IPS-20b (cell line): ENCODE results near the gene CDK6.
"Not testable (repeated sequence)": the region's sequence is repeated elsewhere in the genome, so short reads cannot be mapped to it uniquely, and the experiment has no call there.

Experiments used
- H3K27ac ChIP-seq: one replicate; pipeline ENCODE4 v1.5.1; 2013; ENCODE audit warnings: low read length
- H3K27me3 ChIP-seq: 2 replicates; pipeline ENCODE4 v1.6.1; 2013; ENCODE audit warnings: mild to moderate bottlenecking, low read length, inconsistent platforms; ENCODE audit not compliant: insufficient read depth
- H3K36me3 ChIP-seq: 2 replicates; pipeline ENCODE4 v1.6.1; 2013; ENCODE audit warnings: low read depth, mild to moderate bottlenecking, inconsistent platforms, low read length, moderate library complexity; ENCODE audit not compliant: insufficient read depth
- H3K4me1 ChIP-seq: 2 replicates; pipeline ENCODE4 v1.6.1; 2013; ENCODE audit warnings: mild to moderate bottlenecking, control low read depth, inconsistent platforms, low read length, moderate library complexity; ENCODE audit not compliant: insufficient read depth
- H3K4me3 ChIP-seq: 2 replicates; pipeline ENCODE4 v1.5.1; 2013; ENCODE audit warnings: mild to moderate bottlenecking, low read length, inconsistent platforms
- H3K9ac ChIP-seq: 2 replicates; pipeline ENCODE4 v1.6.1; 2013; ENCODE audit warnings: low read depth, mild to moderate bottlenecking, inconsistent platforms, low read length, moderate library complexity
- H3K9me3 ChIP-seq: 2 replicates; pipeline ENCODE4 v1.6.1; 2013; ENCODE audit warnings: mild to moderate bottlenecking, low read depth, low read length, inconsistent platforms; ENCODE audit not compliant: insufficient read depth

The CDK6 gene

GRCh38 chr7:92766461-92767003, 69.8 kb downstream of the CDK6 start:
- Histone ChIP-seq H3K4me3 (no peak overlapping the region), H3K9me3 (no peaks in the 10 kb centered on the region), H3K4me1 (peaks cover 72% of the 10 kb centered on the region), H3K27ac (peak overlapping the region; percentile 58), H3K27me3 (no peaks in the 10 kb centered on the region), H3K9ac (peak overlapping the region; percentile 17; the same call in 1 of the 2 replicates), H3K36me3 (no peaks in the 10 kb centered on the region)

DNA sequence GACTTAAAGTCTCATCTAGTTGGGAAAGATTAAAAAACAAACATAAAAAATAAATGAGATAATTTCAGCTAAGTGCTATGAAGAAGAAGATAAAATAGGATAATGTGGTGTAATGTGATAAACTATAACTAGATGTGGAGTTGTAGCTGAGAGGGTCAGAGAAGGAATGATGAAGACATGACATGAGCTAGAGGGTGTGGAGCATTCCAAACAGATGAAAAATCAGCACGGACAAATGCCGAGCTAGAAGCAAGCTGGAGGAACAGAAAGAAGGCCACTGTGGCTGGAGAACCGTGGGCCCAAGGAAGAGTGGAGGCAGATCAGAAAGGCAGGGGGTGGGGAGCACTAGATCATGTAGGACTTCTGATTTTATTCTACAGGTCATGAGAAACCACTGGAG, 70.6 kb downstream of the CDK6 start:
- Histone ChIP-seq H3K9ac (no peak overlapping the region; the same call in 1 of the 2 replicates), H3K4me3 (no peak overlapping the region), H3K27ac (no peak overlapping the region), H3K4me1 (peaks cover 72% of the 10 kb centered on the region), H3K9me3 (no peaks in the 10 kb centered on the region), H3K36me3 (no peaks in the 10 kb centered on the region), H3K27me3 (no peaks in the 10 kb centered on the region)

DNA sequence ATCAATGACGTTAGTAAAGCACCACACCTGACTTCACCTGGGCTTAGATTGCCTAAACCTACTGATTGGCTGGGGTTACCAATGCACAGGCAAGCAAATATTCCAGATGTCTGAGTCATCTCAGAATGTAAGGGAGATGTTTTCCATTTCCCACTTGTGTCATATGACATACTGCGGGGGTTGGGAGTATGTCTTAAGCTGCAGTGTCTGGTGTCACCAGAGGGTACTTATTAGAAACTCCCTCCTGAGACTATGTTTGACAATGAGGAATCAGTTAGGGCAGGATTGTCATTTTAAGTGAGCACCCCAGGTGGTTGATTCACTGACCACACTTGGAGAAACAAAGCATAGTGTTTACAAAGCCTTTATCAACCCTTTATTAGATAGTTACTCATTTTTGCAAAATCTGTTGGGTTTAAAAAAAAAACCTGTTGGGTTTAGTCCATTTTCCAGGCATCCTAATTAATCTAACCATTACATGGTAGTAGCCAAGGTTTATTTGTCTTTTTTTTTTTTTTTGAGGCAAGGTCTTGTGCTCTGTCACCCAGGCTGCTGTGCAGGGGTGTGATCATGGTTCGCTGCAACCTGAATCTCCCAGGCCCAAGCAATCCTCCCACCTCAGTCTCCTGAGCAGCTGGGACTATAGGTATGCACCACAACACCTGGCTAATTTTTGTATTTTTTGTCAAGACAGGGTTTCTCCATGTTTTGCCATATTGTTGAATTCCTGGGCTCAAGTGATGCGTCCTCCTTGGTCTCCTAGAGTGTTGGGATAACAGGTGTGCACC, 72.5 kb downstream of the CDK6 start:
- peak overlapping the region; percentile 55 for H3K9ac ChIP-seq
- H3K27ac ChIP-seq = peak overlapping the region; percentile 12

DNA sequence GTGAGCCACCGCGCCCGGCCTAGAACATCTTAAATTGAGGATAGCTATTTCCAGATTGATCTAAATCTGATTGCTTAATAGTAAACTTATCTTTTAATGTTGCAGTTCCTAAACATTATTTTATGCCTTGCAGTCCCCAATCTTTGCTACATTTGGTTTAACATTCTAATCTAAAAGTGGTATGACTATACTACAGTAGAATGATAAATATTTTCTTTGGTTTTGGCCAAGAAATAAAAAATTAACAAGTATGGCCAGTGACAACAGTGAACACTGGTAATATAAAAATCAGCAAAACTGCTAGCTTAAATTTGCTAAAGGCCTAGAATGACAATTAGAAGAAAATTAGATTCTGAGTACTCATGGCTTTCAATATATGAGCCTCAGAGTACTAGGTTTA, 73.5 kb downstream of the CDK6 start:
- Histone ChIP-seq H3K36me3 (no peaks in the 10 kb centered on the region), H3K4me3 (no peak overlapping the region), H3K27ac (peak overlapping the region; percentile 77), H3K27me3 (no peaks in the 10 kb centered on the region), H3K4me1 (peaks cover 59% of the 10 kb centered on the region), H3K9me3 (no peaks in the 10 kb centered on the region), H3K9ac (peak overlapping the region; percentile 34; the same call in 1 of the 2 replicates)

More for the DNA sequence above, 72.5 kb downstream of the CDK6 start:
- Histone ChIP-seq H3K4me1 (peaks cover 65% of the 10 kb centered on the region), H3K9me3 (no peaks in the 10 kb centered on the region), H3K36me3 (no peaks in the 10 kb centered on the region), H3K27me3 (no peaks in the 10 kb centered on the region), H3K4me3 (peak overlapping the region; percentile 48)

GRCh38 chr7:92761391-92762097, 74.8 kb downstream of the CDK6 start:
- Histone ChIP-seq H3K27ac (no peak overlapping the region), H3K9ac (no peak overlapping the region), H3K9me3 (no peaks in the 10 kb centered on the region), H3K36me3 (no peaks in the 10 kb centered on the region), H3K27me3 (no peaks in the 10 kb centered on the region), H3K4me1 (peaks cover 51% of the 10 kb centered on the region), H3K4me3 (no peak overlapping the region)

- H3K4me1 ChIP-seq = peaks cover 44% of the 10 kb centered on the region
- no peaks in the 10 kb centered on the region for H3K9me3 ChIP-seq
- H3K9ac ChIP-seq = no peak overlapping the region
- H3K27me3 ChIP-seq = no peaks in the 10 kb centered on the region
- H3K27ac ChIP-seq = no peak overlapping the region
- H3K4me3 ChIP-seq = no peak overlapping the region
- no peaks in the 10 kb centered on the region for H3K36me3 ChIP-seq
Measured at GRCh38 chr7:92758796-92759431, 77.5 kb downstream of the CDK6 start.

- H3K27me3 ChIP-seq, H3K36me3 ChIP-seq, H3K9ac ChIP-seq, H3K27ac ChIP-seq, H3K9me3 ChIP-seq, H3K4me3 ChIP-seq: not testable (repeated sequence)
- peaks cover 36% of the 10 kb centered on the region for H3K4me1 ChIP-seq
Measured at GRCh38 chr7:92757311-92757910, 79.0 kb downstream of the CDK6 start.

GRCh38 chr7:92755680-92756079, 80.7 kb downstream of the CDK6 start:
- H3K4me1 ChIP-seq = peaks cover 46% of the 10 kb centered on the region
- H3K27me3 ChIP-seq = no peaks in the 10 kb centered on the region
- no peak overlapping the region for H3K9ac ChIP-seq
- no peak overlapping the region for H3K27ac ChIP-seq
- no peaks in the 10 kb centered on the region for H3K9me3 ChIP-seq
- no peak overlapping the region for H3K4me3 ChIP-seq
- H3K36me3 ChIP-seq = no peaks in the 10 kb centered on the region

GRCh38 chr7:92754919-92755581, 81.3 kb downstream of the CDK6 start:
- Histone ChIP-seq H3K27ac (no peak overlapping the region), H3K4me1 (peaks cover 47% of the 10 kb centered on the region), H3K36me3 (no peaks in the 10 kb centered on the region), H3K27me3 (no peaks in the 10 kb centered on the region), H3K9me3 (no peaks in the 10 kb centered on the region), H3K4me3 (no peak overlapping the region), H3K9ac (no peak overlapping the region)

DNA sequence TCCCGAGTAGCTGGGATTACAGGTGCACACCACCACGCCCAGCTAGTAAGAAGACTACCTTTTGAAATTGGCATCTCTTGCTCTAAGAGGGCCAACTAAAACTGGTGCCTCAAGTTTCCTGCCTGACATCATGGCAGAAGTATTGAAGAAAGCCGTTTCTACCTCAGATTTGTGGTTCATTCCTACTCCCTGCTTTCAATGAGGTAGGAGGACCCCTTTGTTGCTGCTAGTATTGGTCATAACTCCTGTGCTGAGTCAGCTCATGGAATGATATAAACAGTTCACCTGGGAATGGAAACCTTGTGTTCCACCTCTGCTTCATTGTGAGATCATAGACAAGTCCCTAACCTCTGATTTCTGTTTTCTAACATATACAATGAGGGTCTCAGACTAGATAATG, 82.8 kb downstream of the CDK6 start:
- H3K9ac ChIP-seq = no peak overlapping the region
- no peaks in the 10 kb centered on the region for H3K9me3 ChIP-seq
- H3K36me3 ChIP-seq = no peaks in the 10 kb centered on the region
- H3K27me3 ChIP-seq = no peaks in the 10 kb centered on the region
- no peak overlapping the region for H3K4me3 ChIP-seq
- peaks cover 39% of the 10 kb centered on the region for H3K4me1 ChIP-seq
- H3K27ac ChIP-seq = no peak overlapping the region
